Measurements from ENCODE around the gene LURAP1L. TPM values are rescaled to one million over a fixed set of nuclear protein-coding genes. Genes with fewer than 3 reads are reported as not detected.

LURAP1L gene
- total RNA-seq, 3 donors from 2014 or later (not counting 1 experiment from before 2014, with no cell fraction given), result not detected

- no peaks in the 10 kb centered on the region for H3K27me3 ChIP-seq (ENCODE audit: control insufficient read depth, insufficient read depth, low read length)
- DNase-seq, result no peak
- no peak for ATAC-seq
- Mint-ChIP-seq H3K27ac (no peak overlapping the region), H3K4me1 (no peaks in the 10 kb centered on the region), H3K27me3 (ENCODE audit: low read depth in 2 of 2) (no peaks in the 10 kb centered on the region), H3K9me3 (peaks cover 9 to 10% of the 10 kb centered on the region in 2 donors), H3K4me3 (no peak overlapping the region), H3K36me3 (peaks cover 9% of the 10 kb centered on the region)
- no peaks in the 10 kb centered on the region for H3K9me3 ChIP-seq (ENCODE audit: control insufficient read depth, insufficient read depth, low read length)
- no peak overlapping the region for H3K4me3 ChIP-seq (ENCODE audit: low read length)
- H3K36me3 ChIP-seq (ENCODE audit: control insufficient read depth, insufficient read depth, low read length), result no peaks in the 10 kb centered on the region
- no peaks in the 10 kb centered on the region for H3K4me1 ChIP-seq (ENCODE audit: control insufficient read depth, insufficient read depth, low read length)
- H3K27ac ChIP-seq (ENCODE audit: low read length), result no peak overlapping the region
- intact Hi-C loops (cut with micrococcal nuclease), result no loop called here
- TF ChIP-seq CTCF (IDR thresholded peaks at IDR 0.05), result no peak
Observed at GRCh38 chr9:12801663-12802062, 26.8 kb downstream of the LURAP1L start.

- Histone ChIP-seq H3K27me3 (ENCODE audit: control insufficient read depth, insufficient read depth, low read length) (no peaks in the 10 kb centered on the region), H3K36me3 (ENCODE audit: control insufficient read depth, insufficient read depth, low read length) (no peaks in the 10 kb centered on the region), H3K4me1 (ENCODE audit: control insufficient read depth, insufficient read depth, low read length) (no peaks in the 10 kb centered on the region), H3K9me3 (ENCODE audit: control insufficient read depth, insufficient read depth, low read length) (no peaks in the 10 kb centered on the region), H3K4me3 (ENCODE audit: low read length) (no peak overlapping the region), H3K27ac (ENCODE audit: low read length) (no peak overlapping the region)
- Mint-ChIP-seq H3K36me3 (peaks cover 9% of the 10 kb centered on the region), H3K27ac (no peak overlapping the region), H3K4me1 (no peaks in the 10 kb centered on the region), H3K4me3 (no peak overlapping the region), H3K27me3 (ENCODE audit: low read depth in 2 of 2) (no peaks in the 10 kb centered on the region), H3K9me3 (peaks cover 8 to 9% of the 10 kb centered on the region in 2 donors)
- 47% methylated on average over 1 of the region's 1 CpG for WGBS (ENCODE audit: insufficient coverage)
- ATAC-seq (no peak), DNase-seq (no peak)
- TF ChIP-seq CTCF (IDR thresholded peaks at IDR 0.05), result no peak
- intact Hi-C loops (cut with micrococcal nuclease), result no loop called here
Observed at GRCh38 chr9:12802093-12802492, 27.3 kb downstream of the LURAP1L start.

GRCh38 chr9:12808569-12808968, 33.7 kb downstream of the LURAP1L start:
- WGBS (ENCODE audit: insufficient coverage), result no CpG with 5 or more reads among the region's 1 CpG
- no peak overlapping the region for H3K4me3 ChIP-seq (ENCODE audit: low read length)
- no peak overlapping the region for H3K27ac ChIP-seq (ENCODE audit: low read length)
- no peaks in the 10 kb centered on the region for H3K36me3 ChIP-seq (ENCODE audit: control insufficient read depth, insufficient read depth, low read length)
- Mint-ChIP-seq H3K4me1 (no peaks in the 10 kb centered on the region), H3K4me3 (no peak overlapping the region), H3K27ac (no peak overlapping the region), H3K36me3 (peaks cover 6% of the 10 kb centered on the region), H3K9me3 (peaks cover 11 to 16% of the 10 kb centered on the region in 2 donors), H3K27me3 (ENCODE audit: low read depth in 2 of 2) (no peaks in the 10 kb centered on the region)
- DNase-seq (no peak), ATAC-seq (no peak)
- peaks cover 4% of the 10 kb centered on the region for H3K9me3 ChIP-seq (ENCODE audit: control insufficient read depth, insufficient read depth, low read length)
- no peaks in the 10 kb centered on the region for H3K4me1 ChIP-seq (ENCODE audit: control insufficient read depth, insufficient read depth, low read length)
- intact Hi-C loops (cut with micrococcal nuclease), result no loop called here
- TF ChIP-seq CTCF (IDR thresholded peaks at IDR 0.05), result no peak
- no peaks in the 10 kb centered on the region for H3K27me3 ChIP-seq (ENCODE audit: control insufficient read depth, insufficient read depth, low read length)

GRCh38 chr9:12809720-12810119, 34.9 kb downstream of the LURAP1L start:
- intact Hi-C loops (cut with micrococcal nuclease), result no loop called here

More at GRCh38 chr9:12809720-12810119, 34.9 kb downstream of the LURAP1L start:
- Mint-ChIP-seq H3K27ac (no peak overlapping the region), H3K4me3 (no peak overlapping the region), H3K4me1 (no peaks in the 10 kb centered on the region), H3K9me3 (peaks cover 11 to 16% of the 10 kb centered on the region in 2 donors), H3K36me3 (peaks cover 6% of the 10 kb centered on the region), H3K27me3 (ENCODE audit: low read depth in 2 of 2) (no peaks in the 10 kb centered on the region)
- TF ChIP-seq CTCF (IDR thresholded peaks at IDR 0.05), result no peak
- H3K27me3 ChIP-seq (ENCODE audit: control insufficient read depth, insufficient read depth, low read length), result no peaks in the 10 kb centered on the region
- no peak overlapping the region for H3K4me3 ChIP-seq (ENCODE audit: low read length)
- DNase-seq (no peak), ATAC-seq (no peak)
- WGBS (ENCODE audit: insufficient coverage), result 79% methylated on average over 2 of the region's 2 CpGs
- no peaks in the 10 kb centered on the region for H3K36me3 ChIP-seq (ENCODE audit: control insufficient read depth, insufficient read depth, low read length)
- H3K4me1 ChIP-seq (ENCODE audit: control insufficient read depth, insufficient read depth, low read length), result no peaks in the 10 kb centered on the region
- peaks cover 4% of the 10 kb centered on the region for H3K9me3 ChIP-seq (ENCODE audit: control insufficient read depth, insufficient read depth, low read length)
- no peak overlapping the region for H3K27ac ChIP-seq (ENCODE audit: low read length)
